H1 (cell line): ENCODE results near the gene CPPED1. TPM values are rescaled to one million over a fixed set of nuclear protein-coding genes. Genes with fewer than 3 reads are reported as not detected.

Experiments
- CTCF ChIA-PET: fragments of 300-600 bp; sonication (Branson Sonifier 250); formaldehyde crosslinking; loops from one replicate; lab custom pipeline; 2021; ENCODE audit not compliant: partially characterized antibody; lab: Charles Lee
- POLR2A ChIA-PET: fragments of 300-600 bp; sonication (Branson Sonifier 250); formaldehyde crosslinking; loops from one replicate; lab custom pipeline; 2021; ENCODE audit warnings: inconsistent platforms; ENCODE audit not compliant: partially characterized antibody; lab: Charles Lee
- DNase-seq, 2 experiments: peaks; one replicate each; pipeline versions ENCODE4 v3.0.0 to v3.0.0-alpha.2; 2010 to 2022; ENCODE audit warnings: low spot score in 2 of 2, low read depth in 1 of 2, mixed read lengths in 1 of 2
- FAIRE-seq: peaks from 2 replicates; lab custom pipeline; 2011; peaks lifted over from hg19 to GRCh38; lab: Jason Lieb, UNC
- H2AFZ ChIP-seq: 2 replicates; pipeline ENCODE4 v1.8.1; 2012; ENCODE audit warnings: low read length, inconsistent platforms
- H2AK5ac ChIP-seq: 2 replicates; pipeline ENCODE4 v1.6.1; 2013; ENCODE audit warnings: low read depth, low read length
- H2BK120ac ChIP-seq: replicated peaks from 2 replicates; pipeline ENCODE3; 2013; ENCODE audit warnings: low read depth, low read length, inconsistent platforms
- H2BK12ac ChIP-seq: 2 replicates; pipeline ENCODE4 v1.6.1; 2013; ENCODE audit warnings: low read depth, low read length
- H2BK15ac ChIP-seq: 2 replicates; pipeline ENCODE4 v1.6.1; 2013; ENCODE audit warnings: low read length
- H2BK20ac ChIP-seq: 2 replicates; pipeline ENCODE4 v1.6.1; 2013; ENCODE audit warnings: low read length
- H2BK5ac ChIP-seq: 2 replicates; pipeline ENCODE4 v1.6.1; 2013; ENCODE audit warnings: low read depth, low read length
- H3K14ac ChIP-seq: 2 replicates; pipeline ENCODE4 v1.6.1; 2013; ENCODE audit warnings: inconsistent platforms; ENCODE audit not compliant: insufficient read length
- H3K18ac ChIP-seq: 2 replicates; pipeline ENCODE4 v1.6.1; 2013; ENCODE audit warnings: low read length; ENCODE audit errors: extremely low read depth
- H3K23ac ChIP-seq: 2 replicates; pipeline ENCODE4 v1.6.1; 2013; ENCODE audit warnings: inconsistent platforms; ENCODE audit not compliant: insufficient read length
- H3K23me2 ChIP-seq: 2 replicates; pipeline ENCODE4 v1.6.1; 2013; ENCODE audit warnings: low read depth, low read length
- H3K27ac ChIP-seq: 2 replicates; pipeline ENCODE4 v1.6.1; 2011; ENCODE audit warnings: low read depth, low read length, inconsistent platforms
- H3K27me3 ChIP-seq, 4 experiments: replicated peaks in 1 of 4; 1 replicate in 1 of 4; 2 replicates in 3 of 4; pipeline versions ENCODE4 v1.6.1 to v1.8.1; 2011 to 2013; ENCODE audit warnings: low read length in 3 of 4, mild to moderate bottlenecking in 3 of 4, inconsistent platforms in 2 of 4, mixed read lengths in 2 of 4, moderate library complexity in 1 of 4; ENCODE audit not compliant: control insufficient read depth in 3 of 4, insufficient read depth in 3 of 4; ENCODE audit errors: extremely low read depth in 1 of 4
- H3K36me3 ChIP-seq, 4 experiments: 2 replicates each; pipeline versions ENCODE4 v1.6.1 to v1.8.1; 2011 to 2013; ENCODE audit warnings: mild to moderate bottlenecking in 4 of 4, low read length in 3 of 4, moderate library complexity in 2 of 4, control low read depth in 1 of 4, inconsistent platforms in 1 of 4; ENCODE audit not compliant: insufficient read depth in 4 of 4, control insufficient read depth in 2 of 4
- H3K4ac ChIP-seq: replicated peaks from 2 replicates; pipeline ENCODE3; 2013; ENCODE audit warnings: low read length, low read depth, mixed read lengths, inconsistent platforms; ENCODE audit not compliant: insufficient read length
- H3K4me1 ChIP-seq, 4 experiments: replicated peaks in 1 of 4; 1 replicate in 1 of 4; 2 replicates in 3 of 4; pipeline versions ENCODE4 v1.6.1 to v1.8.1; 2011 to 2013; ENCODE audit warnings: low read length in 3 of 4, inconsistent platforms in 2 of 4, mixed read lengths in 1 of 4; ENCODE audit not compliant: insufficient read depth in 4 of 4, control insufficient read depth in 3 of 4
- H3K4me2 ChIP-seq, 2 experiments: 2 replicates each; pipeline versions ENCODE4 v1.6.1 to v1.8.1; 2011 to 2013; ENCODE audit warnings: low read depth in 2 of 2, low read length in 2 of 2, control low read depth in 1 of 2, inconsistent platforms in 1 of 2, mild to moderate bottlenecking in 1 of 2; ENCODE audit not compliant: insufficient read depth in 1 of 2
- H3K4me3 ChIP-seq, 4 experiments: fragments of 200-600, 300-600 bp in 1 of 4; sonication (generic), shearing (Covaris generic), sonication (Bioruptor Twin) in 1 of 4; 2 replicates each; pipeline versions ENCODE4 v1.5.1 to v1.8.1; 2011 to 2016; ENCODE audit warnings: low read length in 4 of 4, low read depth in 3 of 4, control low read depth in 2 of 4, inconsistent platforms in 2 of 4, mild to moderate bottlenecking in 2 of 4, mixed read lengths in 1 of 4, moderate library complexity in 1 of 4; ENCODE audit not compliant: insufficient read depth in 2 of 4; ENCODE audit errors: extremely low read depth in 1 of 4
- H3K56ac ChIP-seq: replicated peaks from 2 replicates; pipeline ENCODE3; 2013; ENCODE audit warnings: low read depth, mild to moderate bottlenecking, mixed read lengths, low read length, inconsistent platforms; ENCODE audit not compliant: insufficient read length
- H3K79me1 ChIP-seq: 2 replicates; pipeline ENCODE4 v1.6.1; 2013; ENCODE audit warnings: low read depth, low read length, control low read depth
- H3K79me2 ChIP-seq, 2 experiments: 2 replicates each; pipeline versions ENCODE4 v1.6.1 to v1.8.1; 2012 to 2013; ENCODE audit warnings: low read length in 2 of 2, mild to moderate bottlenecking in 2 of 2, inconsistent platforms in 1 of 2; ENCODE audit not compliant: insufficient read depth in 2 of 2, control insufficient read depth in 1 of 2
- H3K9ac ChIP-seq, 4 experiments: replicated peaks in 1 of 4; 1 replicate in 1 of 4; 2 replicates in 3 of 4; pipeline versions ENCODE4 v1.6.1 to v1.8.1; 2011 to 2013; ENCODE audit warnings: low read depth in 3 of 4, low read length in 3 of 4, control low read depth in 2 of 4, mild to moderate bottlenecking in 2 of 4, moderate library complexity in 2 of 4, inconsistent platforms in 1 of 4; ENCODE audit errors: extremely low read depth in 1 of 4
- H3K9me3 ChIP-seq, 2 experiments: 2 replicates each; pipeline versions ENCODE4 v1.6.1 to v1.8.1; 2012 to 2013; ENCODE audit warnings: mild to moderate bottlenecking in 2 of 2, moderate library complexity in 2 of 2, control low read depth in 1 of 2, inconsistent platforms in 1 of 2, low read depth in 1 of 2, low read length in 1 of 2, mixed read lengths in 1 of 2; ENCODE audit not compliant: insufficient read depth in 2 of 2
- H4K20me1 ChIP-seq, 2 experiments: replicated peaks in 1 of 2; 2 replicates each; pipeline versions ENCODE3 to v1.8.1; 2011 to 2013; ENCODE audit warnings: inconsistent platforms in 2 of 2, low read length in 2 of 2, mild to moderate bottlenecking in 1 of 2; ENCODE audit not compliant: insufficient read depth in 2 of 2, control insufficient read depth in 1 of 2
- H4K5ac ChIP-seq: 2 replicates; pipeline ENCODE4 v1.6.1; 2013; ENCODE audit warnings: low read length, low read depth, mixed read lengths, inconsistent platforms; ENCODE audit not compliant: insufficient read length
- H4K8ac ChIP-seq: 2 replicates; pipeline ENCODE4 v1.8.0; 2013; ENCODE audit warnings: mild to moderate bottlenecking, moderate library complexity, low read length, inconsistent platforms; ENCODE audit not compliant: insufficient read depth; ENCODE audit errors: extremely low read depth
- H4K91ac ChIP-seq: replicated peaks from 2 replicates; pipeline ENCODE3; 2013; ENCODE audit warnings: low read length, mixed read lengths, inconsistent platforms; ENCODE audit not compliant: insufficient read length
- ASH2L ChIP-seq: fragments of 200-600, 300-600 bp; sonication (generic); IDR thresholded peaks from one replicate; pipeline ENCODE4 v1.7.1; 2017; ENCODE audit warnings: low read length
- EZH2 ChIP-seq: fragments of 200-600 bp; sonication (generic); IDR thresholded peaks from 2 replicates; pipeline ENCODE4 v1.7.1; 2012; ENCODE audit warnings: low read depth, mild to moderate bottlenecking, moderate library complexity, low read length, inconsistent platforms; ENCODE audit not compliant: severe bottlenecking
- HDAC6 ChIP-seq: IDR thresholded peaks from one replicate; pipeline ENCODE4 v1.7.1; 2012; ENCODE audit warnings: low read depth, mild to moderate bottlenecking, inconsistent platforms, low read length, moderate library complexity
- KDM4A ChIP-seq: IDR thresholded peaks from one replicate; pipeline ENCODE4 v1.7.1; 2012; ENCODE audit warnings: low read depth, mild to moderate bottlenecking, moderate library complexity, low read length, inconsistent platforms; ENCODE audit not compliant: severe bottlenecking
- POLR2AphosphoS5 ChIP-seq: IDR thresholded peaks from 2 replicates; pipeline ENCODE4 v1.6.1; 2011; ENCODE audit warnings: low read depth, low read length
- POU5F1 ChIP-seq: IDR thresholded peaks from 2 replicates; pipeline ENCODE4 v1.6.1; 2011; ENCODE audit warnings: low read depth, mild to moderate bottlenecking, low read length, moderate library complexity
- RAD21 ChIP-seq, 2 experiments: IDR thresholded peaks in 1 of 2; conservative IDR thresholded peaks in 1 of 2; 2 replicates each; pipeline ENCODE4 v1.6.1; 2011; ENCODE audit warnings: low read depth in 2 of 2, low read length in 2 of 2, improper control_type of control experiment in 1 of 2, inconsistent platforms in 1 of 2, mild to moderate bottlenecking in 1 of 2, moderate library complexity in 1 of 2
- RBBP5 ChIP-seq: IDR thresholded peaks from 2 replicates; pipeline ENCODE4 v1.7.1; 2012; ENCODE audit warnings: low read depth, mild to moderate bottlenecking, inconsistent platforms, low read length, moderate library complexity, borderline replicate concordance
- SIX5 ChIP-seq: IDR thresholded peaks from 2 replicates; pipeline ENCODE4 v1.6.1; 2011; ENCODE audit warnings: mild to moderate bottlenecking, low read depth, low read length
- TAF1 ChIP-seq: IDR thresholded peaks from 2 replicates; pipeline ENCODE4 v1.6.1; 2011; ENCODE audit warnings: mild to moderate bottlenecking, low read depth, low read length
- TEAD4 ChIP-seq: IDR thresholded peaks from 2 replicates; pipeline ENCODE4 v1.6.1; 2012; ENCODE audit warnings: low read depth, low read length, inconsistent platforms, mixed read lengths
- WGBS, 2 experiments: shearing (Covaris generic) in 1 of 2; methylation state at CpG; one replicate each; pipeline versions ENCODE4 v1.1.6 to v1.1.7; 2013 to 2015; ENCODE audit warnings: low lambda C conversion rate in 2 of 2, mixed read lengths in 2 of 2, inconsistent platforms in 1 of 2, low coverage in 1 of 2, missing lambda C conversion rate in 1 of 2; ENCODE audit not compliant: insufficient replicate concordance in 2 of 2, insufficient coverage in 1 of 2, insufficient read length in 1 of 2; ENCODE audit errors: extremely low coverage in 1 of 2, missing lambda C conversion rate in 1 of 2; 5-methylcytosine and 5-hydroxymethylcytosine counted together
- polyA plus RNA-seq, 7 experiments: library from polyadenylated mRNA; depleted of rRNA in 3 of 7; stranded (reverse) in 5 of 7; unstranded in 2 of 7; fragments of >200 nt in 5 of 7; fragments of 200-250 nt in 2 of 7; gene quantifications; 1 replicate in 5 of 7; 2 replicates in 1 of 7; 4 replicates in 1 of 7; pipeline versions ENCODE4 v1.2.1 to v1.2.3, GENCODE V29; 2011 to 2013; ENCODE audit warnings: missing spikeins in 2 of 7, mixed read lengths in 2 of 7
- total RNA-seq: library from RNA; stranded (reverse); fragmentation: NEBNext Ultra II Directional; extraction: Animal tissue kit (Norgen Biotek cat#: 25700); gene quantifications from 2 replicates; pipeline ENCODE4 v1.2.1, GENCODE V29; 2021
- TF ChIP-seq, protein P1 (sequence below): IDR thresholded peaks from 2 replicates; pipeline ENCODE4 v1.6.1; 2012; ENCODE audit warnings: low read length, inconsistent platforms

CPPED1 gene
- total and polyA plus RNA-seq, 2 of the 8 experiments (the other 6 are each of a cell fraction or from before 2014, with no cell fraction given) = 3.5 to 11.2 TPM

GRCh38 chr16:12764813-12765488, 38.7 kb downstream of the CPPED1 start:
- Histone ChIP-seq H4K8ac (no peak overlapping the region), H3K23ac (no peak overlapping the region), H3K79me1 (no peaks in the 10 kb centered on the region), H2BK5ac (no peak overlapping the region), H3K4me3 (no peak overlapping the region), H2BK15ac (no peak overlapping the region), H3K27me3 (no peaks in the 10 kb centered on the region), H3K56ac (no peak overlapping the region), H2AFZ (no peak overlapping the region), H3K14ac (no peak overlapping the region), H3K9me3 (no peaks in the 10 kb centered on the region), H3K4me1 (no peaks in the 10 kb centered on the region), H3K18ac (no peak overlapping the region), H4K91ac (no peak overlapping the region), H3K4ac (no peak overlapping the region), H2AK5ac (no peak overlapping the region), H3K9ac (no peak overlapping the region), H3K36me3 (no peaks in the 10 kb centered on the region), H3K4me2 (no peak overlapping the region), H3K23me2 (no peaks in the 10 kb centered on the region), H3K27ac (no peak overlapping the region), H4K20me1 (peaks cover 0 to 2% of the 10 kb centered on the region in 2 experiments), H4K5ac (no peak overlapping the region), H2BK20ac (no peak overlapping the region), H2BK12ac (no peak overlapping the region), H3K79me2 (no peaks in the 10 kb centered on the region; a peak in 1 of 4 replicates), H2BK120ac (no peak overlapping the region)
- FAIRE-seq (no peak), DNase-seq (no peak)
- ChIA-PET POLR2A (no interaction called here), CTCF (no interaction called here)
- WGBS, 2 experiments = 92% methylated on average over 6 of the region's 6 CpGs; no CpG with 5 or more reads in 1 of the 2 experiments
- TF ChIP-seq POLR2AphosphoS5 (no peak), HDAC6 (no peak), EZH2 (no peak), ASH2L (no peak), RAD21 (IDR thresholded peaks at IDR 0.05 in 1 of 2, conservative IDR thresholded peaks at IDR 0.05 in 1 of 2; ENCODE audit: low read depth in 2 of 2, low read length in 2 of 2) (no peak), KDM4A (no peak), TAF1 (no peak), POU5F1 (no peak), TEAD4 (no peak), SIX5 (no peak), RBBP5 (no peak)
- TF ChIP-seq, protein P1, sequence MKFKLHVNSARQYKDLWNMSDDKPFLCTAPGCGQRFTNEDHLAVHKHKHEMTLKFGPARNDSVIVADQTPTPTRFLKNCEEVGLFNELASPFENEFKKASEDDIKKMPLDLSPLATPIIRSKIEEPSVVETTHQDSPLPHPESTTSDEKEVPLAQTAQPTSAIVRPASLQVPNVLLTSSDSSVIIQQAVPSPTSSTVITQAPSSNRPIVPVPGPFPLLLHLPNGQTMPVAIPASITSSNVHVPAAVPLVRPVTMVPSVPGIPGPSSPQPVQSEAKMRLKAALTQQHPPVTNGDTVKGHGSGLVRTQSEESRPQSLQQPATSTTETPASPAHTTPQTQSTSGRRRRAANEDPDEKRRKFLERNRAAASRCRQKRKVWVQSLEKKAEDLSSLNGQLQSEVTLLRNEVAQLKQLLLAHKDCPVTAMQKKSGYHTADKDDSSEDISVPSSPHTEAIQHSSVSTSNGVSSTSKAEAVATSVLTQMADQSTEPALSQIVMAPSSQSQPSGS = no peak
